Panc1 (cell line): Measurements from ENCODE around the gene PSMB5. TPM values are rescaled to one million over a fixed set of nuclear protein-coding genes. Genes with fewer than 3 reads are reported as not detected.

Source experiments
- ATAC-seq: fragments of 200-7000 bp; cut with Tn5 transposase; 2 replicates; pipeline ENCODE4 v1.9.1; 2020; ENCODE audit warnings: mild to moderate bottlenecking, moderate library complexity
- BruUV-seq: library from RNA; stranded (reverse); fragments of 400-500 nt; replicated peaks from 2 replicates; lab custom pipeline; 2021; lab: Mats Ljungman, UMichigan
- CTCF ChIA-PET: fragments of 300-600 bp; sonication (Branson Sonifier 250); formaldehyde crosslinking; loops from one replicate; lab custom pipeline; 2022; ENCODE audit warnings: antibody characterized with exemption; lab: Charles Lee
- POLR2A ChIA-PET: fragments of 300-600 bp; sonication (Branson Sonifier 250); formaldehyde crosslinking; loops from one replicate; lab custom pipeline; 2022; ENCODE audit warnings: antibody characterized with exemption; lab: Charles Lee
- DNase-seq: peaks from one replicate; pipeline ENCODE4 v3.0.0-alpha.2; 2010; ENCODE audit warnings: low read depth, low spot score
- H3K27ac ChIP-seq: 2 replicates; pipeline ENCODE4 v1.5.1; 2011; ENCODE audit warnings: mild to moderate bottlenecking, low read length, inconsistent platforms
- H3K27me3 ChIP-seq: fragments of 200-500 bp; sonication (Bioruptor generic); 2 replicates; pipeline ENCODE4 v1.6.0; 2014; ENCODE audit warnings: low read length, inconsistent platforms; ENCODE audit not compliant: control insufficient read depth, insufficient read depth
- H3K36me3 ChIP-seq: fragments of 200-500 bp; sonication (Bioruptor generic); 2 replicates; pipeline ENCODE4 v1.5.1; 2014; ENCODE audit warnings: inconsistent platforms, mild to moderate bottlenecking, low read length, moderate library complexity; ENCODE audit not compliant: control insufficient read depth, insufficient read depth
- H3K4me1 ChIP-seq: 2 replicates; pipeline ENCODE4 v1.5.1; 2011; ENCODE audit warnings: inconsistent platforms, mild to moderate bottlenecking, low read length, moderate library complexity; ENCODE audit not compliant: control insufficient read depth, insufficient read depth
- H3K4me3 ChIP-seq, 2 experiments: 2 replicates each; pipeline ENCODE4 v1.5.1; 2011 to 2012; ENCODE audit warnings: low read depth in 2 of 2, low read length in 2 of 2, mild to moderate bottlenecking in 2 of 2, inconsistent platforms in 1 of 2, moderate library complexity in 1 of 2
- H3K9me3 ChIP-seq: fragments of 200-500 bp; sonication (Bioruptor generic); 2 replicates; pipeline ENCODE4 v1.5.1; 2014; ENCODE audit warnings: low read depth, mild to moderate bottlenecking, inconsistent platforms, low read length, moderate library complexity; ENCODE audit not compliant: control insufficient read depth, insufficient read depth
- POLR2AphosphoS5 ChIP-seq: IDR thresholded peaks from 2 replicates; pipeline ENCODE4 v1.6.1; 2012; ENCODE audit warnings: mild to moderate bottlenecking, low read depth, low read length, moderate library complexity
- SIN3A ChIP-seq: IDR thresholded peaks from 2 replicates; pipeline ENCODE4 v1.6.1; 2012; ENCODE audit warnings: low read depth, mild to moderate bottlenecking, low read length, moderate library complexity, borderline replicate concordance; ENCODE audit not compliant: insufficient read depth
- TCF7L2 ChIP-seq: IDR thresholded peaks from 2 replicates; pipeline ENCODE4 v1.6.1; 2011; ENCODE audit warnings: mild to moderate bottlenecking, low read depth, low read length, inconsistent platforms
- in situ Hi-C: cut with HindIII; loops from 2 replicates; pipeline ENCODE4 v1.10.0; 2016; ENCODE audit warnings: low sequenced_read_pairs, low pct_unique_long_range_greater_than_20kb
- intact Hi-C: fragments of 100-400 bp; cut with micrococcal nuclease; formaldehyde crosslinking; loops from one replicate; pipeline ENCODE4 v1.10.0; 2022; ENCODE audit not compliant: unreplicated experiment
- total RNA-seq: library from RNA; stranded (reverse); gene quantifications from one replicate; pipeline ENCODE4 v1.2.1, GENCODE V29; 2021; ENCODE audit not compliant: unreplicated experiment
- TF ChIP-seq, protein P1 (sequence below): fragments of 450-650 bp; IDR thresholded peaks from 2 replicates; pipeline ENCODE4 v1.5.1; 2017; ENCODE audit warnings: mild to moderate bottlenecking
- TF ChIP-seq, protein P2 (sequence below), 2 experiments: IDR thresholded peaks; 2 replicates each; pipeline ENCODE4 v1.6.1; 2011 to 2012; ENCODE audit warnings: low read depth in 2 of 2, control low read depth in 1 of 2, low read length in 1 of 2, mild to moderate bottlenecking in 1 of 2, moderate library complexity in 1 of 2; ENCODE audit not compliant: insufficient read depth in 1 of 2

PSMB5 gene
- total RNA-seq, 1 experiment from 2014 or later, result 149 TPM

DNA sequence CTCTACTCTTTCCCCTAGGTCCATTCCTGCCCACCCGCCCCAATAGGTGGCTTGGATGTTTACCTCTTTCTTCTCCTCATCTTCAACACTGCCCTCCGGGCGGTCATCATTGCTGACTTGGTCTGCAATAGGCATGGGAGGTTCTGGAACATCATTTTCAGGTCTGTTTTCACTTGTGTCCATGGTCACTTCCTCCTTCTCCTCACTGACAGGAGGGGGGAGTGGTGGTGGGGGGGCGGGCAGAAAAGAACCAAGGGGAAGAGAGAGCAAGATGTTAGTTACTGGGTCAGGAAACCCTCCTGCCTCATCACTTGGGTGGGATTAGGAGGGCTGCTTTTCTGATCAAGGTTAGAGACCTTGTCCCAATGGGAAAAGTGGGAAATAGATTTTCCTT lies 34.7 kb upstream of the PSMB5 start:
- ATAC-seq, result no peak
- Histone ChIP-seq H3K9me3 (no peaks in the 10 kb centered on the region), H3K4me3 (no peak overlapping the region), H3K27ac (peak overlapping the region; percentile 7; the same call in 1 of the 2 replicates), H3K27me3 (no peaks in the 10 kb centered on the region), H3K4me1 (peaks cover 16% of the 10 kb centered on the region), H3K36me3 (peaks cover 18% of the 10 kb centered on the region)
- no peak for DNase-seq
- in situ Hi-C loops (no loop called here), intact Hi-C loops (no loop called here)
- CTCF ChIA-PET, result interaction anchor here (0.6 to 1.6 kb wide), 11 partner anchors 8 to 155 kb away, joined by 3 to 28 read pairs (median 8); partner anchors contain the start of genes ACIN1 and C14orf119
- no TSS peak for BruUV-seq
- no peak for TF ChIP-seq TCF7L2
- TF ChIP-seq SIN3A, result no peak
- TF ChIP-seq, protein P1, sequence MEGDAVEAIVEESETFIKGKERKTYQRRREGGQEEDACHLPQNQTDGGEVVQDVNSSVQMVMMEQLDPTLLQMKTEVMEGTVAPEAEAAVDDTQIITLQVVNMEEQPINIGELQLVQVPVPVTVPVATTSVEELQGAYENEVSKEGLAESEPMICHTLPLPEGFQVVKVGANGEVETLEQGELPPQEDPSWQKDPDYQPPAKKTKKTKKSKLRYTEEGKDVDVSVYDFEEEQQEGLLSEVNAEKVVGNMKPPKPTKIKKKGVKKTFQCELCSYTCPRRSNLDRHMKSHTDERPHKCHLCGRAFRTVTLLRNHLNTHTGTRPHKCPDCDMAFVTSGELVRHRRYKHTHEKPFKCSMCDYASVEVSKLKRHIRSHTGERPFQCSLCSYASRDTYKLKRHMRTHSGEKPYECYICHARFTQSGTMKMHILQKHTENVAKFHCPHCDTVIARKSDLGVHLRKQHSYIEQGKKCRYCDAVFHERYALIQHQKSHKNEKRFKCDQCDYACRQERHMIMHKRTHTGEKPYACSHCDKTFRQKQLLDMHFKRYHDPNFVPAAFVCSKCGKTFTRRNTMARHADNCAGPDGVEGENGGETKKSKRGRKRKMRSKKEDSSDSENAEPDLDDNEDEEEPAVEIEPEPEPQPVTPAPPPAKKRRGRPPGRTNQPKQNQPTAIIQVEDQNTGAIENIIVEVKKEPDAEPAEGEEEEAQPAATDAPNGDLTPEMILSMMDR, result no peak
- no peak for TF ChIP-seq POLR2AphosphoS5
- TF ChIP-seq, protein P2, sequence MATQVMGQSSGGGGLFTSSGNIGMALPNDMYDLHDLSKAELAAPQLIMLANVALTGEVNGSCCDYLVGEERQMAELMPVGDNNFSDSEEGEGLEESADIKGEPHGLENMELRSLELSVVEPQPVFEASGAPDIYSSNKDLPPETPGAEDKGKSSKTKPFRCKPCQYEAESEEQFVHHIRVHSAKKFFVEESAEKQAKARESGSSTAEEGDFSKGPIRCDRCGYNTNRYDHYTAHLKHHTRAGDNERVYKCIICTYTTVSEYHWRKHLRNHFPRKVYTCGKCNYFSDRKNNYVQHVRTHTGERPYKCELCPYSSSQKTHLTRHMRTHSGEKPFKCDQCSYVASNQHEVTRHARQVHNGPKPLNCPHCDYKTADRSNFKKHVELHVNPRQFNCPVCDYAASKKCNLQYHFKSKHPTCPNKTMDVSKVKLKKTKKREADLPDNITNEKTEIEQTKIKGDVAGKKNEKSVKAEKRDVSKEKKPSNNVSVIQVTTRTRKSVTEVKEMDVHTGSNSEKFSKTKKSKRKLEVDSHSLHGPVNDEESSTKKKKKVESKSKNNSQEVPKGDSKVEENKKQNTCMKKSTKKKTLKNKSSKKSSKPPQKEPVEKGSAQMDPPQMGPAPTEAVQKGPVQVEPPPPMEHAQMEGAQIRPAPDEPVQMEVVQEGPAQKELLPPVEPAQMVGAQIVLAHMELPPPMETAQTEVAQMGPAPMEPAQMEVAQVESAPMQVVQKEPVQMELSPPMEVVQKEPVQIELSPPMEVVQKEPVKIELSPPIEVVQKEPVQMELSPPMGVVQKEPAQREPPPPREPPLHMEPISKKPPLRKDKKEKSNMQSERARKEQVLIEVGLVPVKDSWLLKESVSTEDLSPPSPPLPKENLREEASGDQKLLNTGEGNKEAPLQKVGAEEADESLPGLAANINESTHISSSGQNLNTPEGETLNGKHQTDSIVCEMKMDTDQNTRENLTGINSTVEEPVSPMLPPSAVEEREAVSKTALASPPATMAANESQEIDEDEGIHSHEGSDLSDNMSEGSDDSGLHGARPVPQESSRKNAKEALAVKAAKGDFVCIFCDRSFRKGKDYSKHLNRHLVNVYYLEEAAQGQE (IDR thresholded peaks at IDR 0.05; ENCODE audit: insufficient read depth in 1 of 2, low read depth in 2 of 2, low read length in 1 of 2), result no peak
- POLR2A ChIA-PET, result interaction anchor here (0.9 to 1.3 kb wide), 2 partner anchors 25 to 39 kb away, joined by 5 to 6 read pairs; partner anchors contain the start of genes ACIN1 and C14orf119

DNA sequence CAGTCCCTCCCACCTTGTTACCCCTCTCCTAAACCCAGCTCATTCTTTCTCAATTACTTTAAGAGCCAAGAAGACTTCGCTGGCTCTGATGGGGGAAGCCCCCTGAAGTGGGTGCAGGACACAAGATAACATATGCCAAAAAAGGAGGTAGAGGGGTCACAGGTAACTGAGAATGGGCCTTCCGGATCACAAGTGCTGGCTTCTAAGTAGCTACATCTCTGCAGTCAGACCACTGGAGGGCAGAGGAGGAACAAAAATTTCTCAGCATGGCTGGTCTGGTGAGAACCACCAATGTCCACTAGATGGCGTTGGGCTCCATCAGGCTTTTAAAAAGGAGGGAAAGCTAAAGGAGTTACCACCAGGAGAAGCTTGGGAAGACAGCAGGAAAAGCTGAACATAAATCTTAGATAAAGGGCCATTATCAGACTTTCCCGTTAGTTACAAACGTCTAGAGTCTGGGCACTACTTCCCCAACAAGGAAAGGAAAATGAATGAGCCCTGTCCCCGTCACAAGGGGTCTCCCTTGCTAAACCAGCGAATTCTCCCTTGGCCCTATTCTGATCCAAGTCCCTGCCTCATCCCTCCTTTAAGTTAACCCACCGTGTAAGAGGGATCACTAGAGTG lies 34.2 kb upstream of the PSMB5 start:
- DNase-seq (peak; percentile 86), ATAC-seq (peak; percentile 88)
- H3K27ac ChIP-seq, result peak overlapping the region; percentile 7; the same call in 1 of the 2 replicates
- BruUV-seq, result TSS peak; percentile 12
- CTCF ChIA-PET, result interaction anchor here (0.6 to 1.6 kb wide), 14 partner anchors 9 to 156 kb away, joined by 3 to 28 read pairs (median 4); partner anchors contain the start of genes ACIN1 and C14orf119
- no peak overlapping the region for H3K4me3 ChIP-seq
- no peaks in the 10 kb centered on the region for H3K27me3 ChIP-seq
- H3K4me1 ChIP-seq, result peaks cover 16% of the 10 kb centered on the region
- TF ChIP-seq, protein P1, result peak; percentile 95
- TF ChIP-seq, protein P2 (IDR thresholded peaks at IDR 0.05; ENCODE audit: insufficient read depth in 1 of 2, low read depth in 2 of 2, low read length in 1 of 2), result no peak
- TF ChIP-seq POLR2AphosphoS5, result no peak
- no peaks in the 10 kb centered on the region for H3K9me3 ChIP-seq
- POLR2A ChIA-PET, result interaction anchor here (0.9 to 1.3 kb wide), 2 partner anchors 26 to 40 kb away, joined by 5 to 6 read pairs; partner anchors contain the start of genes ACIN1 and C14orf119
- H3K36me3 ChIP-seq, result peaks cover 20% of the 10 kb centered on the region
- intact Hi-C loops (no loop called here), in situ Hi-C loops (no loop called here)
